ENCODE data around the gene PROM1.

PROM1 gene, protein sequence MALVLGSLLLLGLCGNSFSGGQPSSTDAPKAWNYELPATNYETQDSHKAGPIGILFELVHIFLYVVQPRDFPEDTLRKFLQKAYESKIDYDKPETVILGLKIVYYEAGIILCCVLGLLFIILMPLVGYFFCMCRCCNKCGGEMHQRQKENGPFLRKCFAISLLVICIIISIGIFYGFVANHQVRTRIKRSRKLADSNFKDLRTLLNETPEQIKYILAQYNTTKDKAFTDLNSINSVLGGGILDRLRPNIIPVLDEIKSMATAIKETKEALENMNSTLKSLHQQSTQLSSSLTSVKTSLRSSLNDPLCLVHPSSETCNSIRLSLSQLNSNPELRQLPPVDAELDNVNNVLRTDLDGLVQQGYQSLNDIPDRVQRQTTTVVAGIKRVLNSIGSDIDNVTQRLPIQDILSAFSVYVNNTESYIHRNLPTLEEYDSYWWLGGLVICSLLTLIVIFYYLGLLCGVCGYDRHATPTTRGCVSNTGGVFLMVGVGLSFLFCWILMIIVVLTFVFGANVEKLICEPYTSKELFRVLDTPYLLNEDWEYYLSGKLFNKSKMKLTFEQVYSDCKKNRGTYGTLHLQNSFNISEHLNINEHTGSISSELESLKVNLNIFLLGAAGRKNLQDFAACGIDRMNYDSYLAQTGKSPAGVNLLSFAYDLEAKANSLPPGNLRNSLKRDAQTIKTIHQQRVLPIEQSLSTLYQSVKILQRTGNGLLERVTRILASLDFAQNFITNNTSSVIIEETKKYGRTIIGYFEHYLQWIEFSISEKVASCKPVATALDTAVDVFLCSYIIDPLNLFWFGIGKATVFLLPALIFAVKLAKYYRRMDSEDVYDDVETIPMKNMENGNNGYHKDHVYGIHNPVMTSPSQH

DNA sequence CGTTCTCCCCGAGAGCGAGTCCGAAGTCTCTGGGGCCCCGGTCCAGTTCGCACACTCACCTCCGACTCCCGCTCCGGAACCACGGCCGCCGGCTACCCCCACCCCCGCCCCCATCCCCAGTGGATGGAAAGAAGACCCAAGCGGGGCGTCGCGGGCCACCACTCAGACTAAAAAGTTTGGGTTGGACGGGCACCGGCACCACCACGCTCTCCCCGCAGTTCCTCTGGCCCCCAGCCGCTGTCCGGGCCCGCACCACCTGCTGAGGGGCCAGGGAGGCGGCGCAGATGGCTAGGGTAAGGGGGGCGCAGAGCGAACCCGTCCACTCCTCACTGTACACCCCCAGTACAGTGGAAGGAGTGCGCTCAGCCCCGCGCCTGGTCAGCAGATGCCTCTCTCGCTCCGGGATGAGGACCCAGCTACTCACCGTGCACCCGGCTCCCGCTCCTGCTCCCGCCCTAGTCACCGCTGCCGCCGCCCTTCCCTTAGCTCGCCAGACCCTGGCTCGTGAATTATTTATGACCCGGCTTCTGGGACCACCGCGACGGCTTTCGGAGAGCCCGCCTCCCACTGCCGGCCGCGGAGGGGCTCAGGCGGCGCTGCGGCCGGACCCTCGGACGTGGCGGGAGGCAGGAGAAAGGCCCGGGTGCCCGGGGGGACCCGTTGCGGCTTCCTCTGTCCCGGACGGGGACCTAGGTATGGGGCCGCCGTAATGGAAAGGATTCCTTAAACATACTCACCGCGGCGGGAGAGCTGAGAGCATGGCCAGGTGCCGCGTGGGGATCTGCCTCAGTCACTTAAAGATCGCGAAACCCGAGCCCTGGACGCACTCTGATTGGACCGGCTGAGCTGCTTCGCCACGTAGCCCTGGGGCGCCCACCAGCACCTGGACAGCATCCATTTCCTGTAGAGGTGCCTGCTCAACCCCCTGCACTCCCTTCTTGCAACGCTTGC lies at the start of gene PROM1:
Gene PROM1 (minus strand): TSS at position 783 of the 951 bp plus-strand sequence. CDS start 8,117 bp downstream, outside the sequence.
- DNase-seq (ENCODE audit: low read depth): no peak

DNA sequence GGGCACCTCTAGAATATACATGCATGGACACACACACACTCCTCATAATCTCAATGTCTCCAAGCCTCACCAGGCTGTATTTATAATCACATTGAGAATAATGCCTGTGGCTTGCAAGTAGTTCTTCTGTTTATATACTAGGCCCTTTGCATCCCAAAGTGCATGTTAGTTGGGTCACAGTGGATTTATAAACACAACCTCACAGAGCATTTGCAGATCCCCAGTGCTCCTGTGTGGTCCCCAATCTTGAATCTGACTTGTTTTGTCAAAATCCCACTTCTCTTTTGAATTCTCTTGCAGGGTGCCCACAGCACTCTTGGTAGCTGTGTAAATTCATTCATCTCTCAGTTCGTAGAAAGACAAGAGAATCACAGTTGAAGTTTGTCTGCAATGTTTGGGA lies 49.6 kb upstream of the PROM1 start:
- no peak for DNase-seq (ENCODE audit: low read depth)

DNA sequence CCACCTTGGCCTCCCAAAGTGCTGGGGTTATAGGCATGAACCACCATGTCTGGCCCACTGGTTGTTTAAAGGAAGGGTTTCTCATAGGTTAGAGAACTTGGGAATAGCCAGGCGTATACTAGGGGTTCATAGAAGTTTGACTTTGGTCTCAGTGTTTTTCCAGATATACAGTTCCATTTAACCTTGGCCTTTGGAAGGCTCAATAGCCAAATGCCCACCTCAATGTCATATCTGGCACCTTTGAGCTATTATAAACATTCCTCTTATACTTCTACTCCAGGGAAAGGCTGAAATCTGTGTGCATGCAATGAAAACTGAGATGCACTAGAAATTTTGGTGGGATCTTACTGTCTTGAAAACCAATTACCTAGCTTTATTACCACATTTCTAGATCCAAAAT lies 47.5 kb upstream of the PROM1 start:
- DNase-seq (ENCODE audit: low read depth): no peak

DNA sequence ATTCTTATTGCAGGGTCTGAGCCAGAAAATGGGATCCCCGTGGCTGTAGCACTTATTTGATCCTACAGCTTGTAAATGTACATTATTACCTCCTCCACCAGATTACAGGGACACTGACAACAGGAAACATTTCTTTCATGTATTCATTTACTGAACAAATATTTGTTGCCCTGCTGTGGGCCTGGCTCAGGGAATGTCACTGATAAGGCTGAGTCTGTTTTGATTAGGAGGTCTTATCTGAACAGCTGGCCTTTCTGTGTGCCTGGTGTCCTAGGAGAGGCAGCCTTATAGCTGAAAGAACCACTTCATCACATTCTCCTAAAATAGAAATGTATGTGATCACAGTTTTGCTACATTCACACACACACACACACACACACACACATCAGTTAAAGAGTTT lies 45.5 kb upstream of the PROM1 start:
- no peak for DNase-seq (ENCODE audit: low read depth)

DNA sequence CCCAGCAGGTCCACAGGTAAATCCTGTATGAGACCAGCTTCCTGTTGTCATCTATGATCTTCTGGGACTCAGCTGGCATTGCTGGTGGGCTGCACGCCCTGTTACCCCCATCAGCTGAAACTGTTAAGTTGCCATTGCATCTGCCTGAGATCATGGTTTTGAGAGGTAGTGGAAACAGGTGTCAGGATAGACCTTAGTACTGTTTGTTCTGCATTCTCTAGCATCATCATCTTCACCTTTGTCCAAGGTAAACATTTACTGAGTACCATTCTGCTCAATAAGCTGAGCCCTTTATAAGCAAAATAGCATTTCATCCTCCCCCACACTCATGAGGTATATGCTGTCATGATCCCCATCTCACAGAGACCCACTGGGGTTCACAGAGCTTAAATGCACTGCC lies 42.9 kb upstream of the PROM1 start:
- no peak for DNase-seq (ENCODE audit: low read depth)

DNA sequence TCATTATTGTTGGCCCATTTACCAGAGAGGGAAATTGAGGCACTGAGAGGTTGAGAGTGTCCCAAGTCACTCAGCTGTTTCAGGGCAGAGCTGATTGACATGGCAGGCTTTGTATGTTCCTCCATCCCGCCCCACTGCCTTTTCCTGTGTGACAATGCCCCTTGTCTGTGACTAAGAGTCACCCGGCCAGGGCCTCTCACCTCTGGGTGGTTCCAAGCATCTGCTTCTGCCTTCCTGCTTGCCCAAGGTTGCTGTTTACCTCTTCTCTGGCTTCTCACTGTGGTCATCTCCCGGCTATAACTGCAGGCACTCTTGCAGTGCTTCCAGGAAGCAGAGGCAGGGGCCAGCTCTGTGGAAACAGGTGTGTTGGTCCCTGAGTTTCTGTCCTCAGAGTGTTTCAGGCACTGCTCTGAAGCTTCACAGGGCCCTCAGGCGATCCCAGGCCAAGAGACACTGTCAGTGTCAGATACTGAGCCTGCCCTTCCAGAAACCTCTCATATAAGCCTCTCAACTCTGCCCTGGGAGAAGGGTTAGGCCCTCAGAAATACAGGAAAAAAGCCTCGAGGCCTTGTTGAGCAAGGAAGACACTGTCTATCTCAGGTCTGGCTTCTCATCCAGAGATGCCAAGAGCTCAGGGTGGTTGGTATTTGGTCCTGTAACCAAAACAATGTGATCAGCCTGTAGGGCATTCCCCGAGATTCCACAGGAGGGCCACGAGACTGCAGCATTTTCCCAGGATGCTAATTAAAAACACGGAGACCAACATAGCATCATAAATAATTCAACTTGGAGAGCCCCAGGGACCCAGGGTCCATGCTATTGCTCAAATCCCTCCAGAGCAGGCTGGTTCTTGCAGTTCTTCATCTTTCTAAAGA lies 42.0 kb upstream of the PROM1 start:
- no peak for DNase-seq (ENCODE audit: low read depth)

DNA sequence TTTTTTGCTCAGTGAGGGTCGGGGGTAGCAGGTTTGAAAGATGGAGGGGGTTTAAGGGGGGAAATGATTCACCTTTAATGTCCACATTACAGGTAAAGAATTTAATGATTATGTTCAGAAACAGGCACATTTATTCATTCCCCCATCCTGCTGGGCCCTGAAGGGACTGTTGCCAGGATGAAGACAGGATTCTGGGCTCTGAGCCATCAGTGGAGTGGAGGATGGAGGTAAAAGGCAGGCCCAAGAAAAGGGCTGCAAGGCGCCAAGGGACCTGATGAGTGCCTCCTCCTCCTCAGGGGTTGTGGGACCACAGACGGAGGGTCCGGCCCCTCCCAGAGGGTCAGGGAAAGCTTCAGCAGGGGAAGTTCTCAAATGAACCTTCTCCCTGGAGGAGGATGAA lies 40.4 kb upstream of the PROM1 start:
- no peak for DNase-seq (ENCODE audit: low read depth)

DNA sequence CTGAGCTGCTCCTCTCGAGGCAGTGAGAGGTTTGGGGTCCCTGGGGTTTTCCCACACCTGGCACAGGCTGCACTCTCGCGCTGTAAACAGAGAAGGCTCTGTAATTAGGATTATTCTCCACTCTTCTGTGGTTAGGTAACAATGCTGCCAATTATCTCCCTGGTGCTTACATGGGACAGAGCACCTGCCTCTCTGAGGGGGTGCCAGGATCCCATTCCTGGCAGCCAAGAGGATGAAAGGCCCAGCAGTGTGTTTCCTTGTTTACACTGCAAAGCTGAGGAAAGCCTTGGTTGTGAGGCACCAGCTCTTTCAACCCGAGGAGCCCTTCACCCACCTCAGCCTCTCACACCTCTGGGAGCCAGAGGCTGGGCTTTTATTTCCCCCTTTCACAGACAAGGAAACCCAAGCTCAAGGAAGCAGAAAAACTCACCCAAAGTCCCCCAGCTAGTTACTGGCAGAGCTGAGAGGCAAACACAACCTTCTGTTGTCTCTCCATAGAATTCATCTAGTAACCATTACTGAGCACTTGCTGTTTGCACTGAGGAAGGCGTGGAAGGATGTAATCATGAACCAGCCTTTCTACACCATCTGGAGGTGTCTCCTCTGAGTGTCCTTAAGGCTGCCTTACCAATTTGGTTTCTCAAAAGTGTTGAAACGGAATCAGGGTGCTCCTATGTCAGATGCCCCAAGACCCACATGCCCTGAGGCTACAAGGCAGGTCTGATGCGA lies 39.7 kb upstream of the PROM1 start:
- DNase-seq (ENCODE audit: low read depth): no peak

DNA sequence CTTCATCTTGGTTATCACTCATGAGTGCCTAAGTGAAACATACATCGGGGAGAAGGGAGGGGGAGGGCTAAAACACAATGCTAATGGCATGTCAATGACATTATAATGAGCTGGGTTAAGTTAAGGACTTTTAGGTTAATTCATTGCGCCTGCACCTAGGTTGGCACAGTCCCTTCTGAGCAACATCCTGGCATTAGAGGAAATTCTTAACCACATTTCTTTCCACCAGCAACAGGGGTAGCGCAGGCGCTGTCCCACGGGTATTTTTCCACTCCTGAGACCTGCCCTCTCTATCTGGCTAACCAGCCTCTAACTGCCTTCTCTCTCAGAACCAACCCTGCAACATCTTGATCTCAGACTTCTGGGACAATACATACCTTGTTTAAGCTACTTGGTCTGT lies 39.0 kb upstream of the PROM1 start:
- no peak for DNase-seq (ENCODE audit: low read depth)

DNA sequence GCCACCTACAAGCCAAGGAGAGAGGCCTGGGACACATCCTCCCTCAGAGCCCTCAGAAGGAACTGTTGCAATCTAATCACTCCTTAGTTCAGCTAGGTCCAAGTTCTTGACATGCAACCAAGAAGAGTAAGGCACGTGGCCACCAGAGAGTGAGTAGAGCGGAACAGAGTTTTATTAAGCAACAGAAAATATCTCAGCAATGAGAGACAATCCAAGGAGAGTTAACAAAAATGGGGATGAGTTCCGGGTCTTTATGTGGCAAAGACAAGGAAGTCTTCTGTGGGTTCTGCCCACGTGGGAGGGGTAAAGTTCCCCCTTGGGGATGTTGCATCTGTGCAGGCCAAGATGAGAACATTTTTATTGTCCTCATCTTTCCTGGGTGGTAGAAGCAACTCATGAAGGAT lies 38.5 kb upstream of the PROM1 start:
- no peak for DNase-seq (ENCODE audit: low read depth)

DNA sequence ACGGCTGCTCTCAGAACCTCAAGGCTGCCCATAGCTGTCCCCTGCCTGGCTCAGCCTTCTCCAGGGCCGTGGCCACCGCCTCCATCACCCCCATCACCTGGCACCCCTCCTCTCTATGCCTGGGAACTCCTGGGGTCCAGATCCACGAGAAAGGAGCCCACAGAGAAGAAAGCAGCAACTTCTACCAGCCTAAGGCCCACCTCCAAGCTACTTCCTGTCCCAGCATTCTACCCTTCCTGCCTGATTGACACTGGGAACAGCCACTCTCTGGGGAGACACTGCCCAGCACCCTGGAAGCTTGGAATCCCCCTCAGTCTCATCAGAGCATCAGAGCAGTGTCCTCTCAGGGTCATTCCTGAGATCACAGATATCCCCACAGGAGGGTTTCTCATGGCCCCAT lies 36.9 kb upstream of the PROM1 start:
- no peak for DNase-seq (ENCODE audit: low read depth)

DNA sequence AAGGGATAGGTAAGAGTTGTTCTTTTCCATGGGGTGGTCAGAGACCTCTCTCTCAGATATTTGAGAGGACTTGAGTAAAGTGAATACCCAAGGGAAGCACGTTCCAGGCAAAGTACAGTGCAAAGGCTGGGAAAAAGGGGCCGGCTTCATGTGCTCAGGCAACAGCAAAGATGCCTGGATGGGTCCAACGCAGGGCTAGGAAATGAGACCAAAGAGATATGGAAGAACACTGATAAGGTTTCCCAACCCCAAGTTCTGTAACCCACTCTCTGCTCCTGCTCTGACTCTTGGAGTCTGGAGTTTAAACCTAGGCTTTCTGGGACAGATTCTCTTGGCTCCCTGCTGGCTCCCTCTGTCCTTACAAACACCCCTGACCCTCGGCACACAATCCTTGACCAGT lies 36.2 kb upstream of the PROM1 start:
- DNase-seq (ENCODE audit: low read depth): no peak

DNA sequence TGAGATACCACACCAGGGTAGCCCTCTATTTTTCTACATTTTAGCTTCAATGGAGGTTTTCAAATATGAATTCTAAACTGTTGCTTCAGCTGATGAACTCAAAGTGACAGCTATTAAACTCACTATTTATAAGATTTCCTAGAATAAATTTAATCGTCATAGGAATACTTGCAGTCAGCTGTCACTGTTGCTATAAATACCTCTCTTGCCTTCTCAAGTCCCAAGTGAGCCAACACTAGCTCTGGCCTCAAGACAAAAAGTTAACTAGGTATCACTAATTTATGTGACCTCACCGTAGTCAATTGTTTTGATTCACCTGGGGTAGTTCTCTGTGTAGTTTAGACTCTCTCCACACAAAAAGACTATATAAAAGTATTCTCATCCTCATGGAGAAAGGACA lies 34.3 kb upstream of the PROM1 start:
- DNase-seq (ENCODE audit: low read depth): no peak

DNA sequence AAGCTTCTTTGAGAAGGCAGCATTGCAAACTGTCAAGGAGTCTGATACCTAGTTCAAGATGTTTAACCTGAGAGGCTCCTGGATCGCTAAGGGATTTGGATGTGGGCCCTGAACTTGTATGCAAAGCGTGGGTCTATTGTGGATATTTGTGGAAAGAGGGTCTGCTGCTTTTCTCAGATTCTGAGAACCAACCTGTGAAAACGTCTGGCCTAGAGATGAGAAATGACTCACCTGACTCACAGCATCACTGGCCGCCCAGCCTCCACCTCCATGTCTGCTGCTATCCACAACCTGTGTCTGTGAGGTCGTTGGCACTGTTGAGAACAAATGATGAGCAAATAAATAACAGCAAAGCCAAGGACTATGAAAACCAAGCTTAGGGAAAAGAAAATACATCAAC lies 33.3 kb upstream of the PROM1 start:
- DNase-seq (ENCODE audit: low read depth): no peak

DNA sequence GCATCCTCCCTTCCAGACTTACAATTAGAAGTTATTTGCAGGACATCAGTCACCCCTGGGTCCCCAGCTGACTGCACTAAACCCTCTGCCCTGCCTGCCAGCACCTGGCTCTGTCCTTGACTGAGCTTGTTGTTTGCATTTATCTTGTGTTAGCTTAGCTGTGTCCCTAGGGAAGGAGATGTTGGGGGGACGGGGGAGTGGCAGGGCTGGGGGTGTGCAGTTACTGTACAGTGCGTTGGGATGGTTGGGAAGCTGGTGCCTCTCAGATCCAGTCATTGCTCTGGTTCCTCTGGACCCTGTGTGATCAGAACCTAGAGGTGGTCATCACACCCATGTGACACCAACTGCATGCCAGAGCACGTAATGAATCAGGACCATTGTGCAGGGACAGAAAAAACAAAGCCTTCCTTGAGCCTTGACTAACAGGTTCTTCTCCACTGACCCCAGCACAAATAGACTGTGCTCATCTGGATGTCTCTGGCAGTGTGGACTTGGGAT lies 32.7 kb upstream of the PROM1 start:
- DNase-seq (ENCODE audit: low read depth): no peak

DNA sequence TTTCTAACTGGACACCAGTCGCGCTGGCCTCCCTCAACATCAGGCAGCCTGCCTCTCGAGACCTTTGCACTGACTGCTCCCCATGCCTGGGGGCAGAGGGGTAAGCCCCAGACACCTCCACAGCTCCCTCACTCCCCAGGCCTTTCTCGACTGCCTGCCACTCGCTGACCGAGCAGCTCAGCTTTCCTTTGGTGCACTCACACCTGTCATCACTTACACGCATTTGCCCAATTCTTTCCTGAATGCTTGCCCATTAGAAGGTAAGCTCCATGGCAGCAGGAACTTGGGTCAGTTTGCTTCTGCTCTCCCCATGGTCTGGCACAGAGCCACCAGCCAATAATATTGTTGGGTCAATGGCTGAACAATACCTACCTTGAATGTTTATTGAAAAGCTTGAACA lies 32.2 kb upstream of the PROM1 start:
- DNase-seq (ENCODE audit: low read depth): no peak

DNA sequence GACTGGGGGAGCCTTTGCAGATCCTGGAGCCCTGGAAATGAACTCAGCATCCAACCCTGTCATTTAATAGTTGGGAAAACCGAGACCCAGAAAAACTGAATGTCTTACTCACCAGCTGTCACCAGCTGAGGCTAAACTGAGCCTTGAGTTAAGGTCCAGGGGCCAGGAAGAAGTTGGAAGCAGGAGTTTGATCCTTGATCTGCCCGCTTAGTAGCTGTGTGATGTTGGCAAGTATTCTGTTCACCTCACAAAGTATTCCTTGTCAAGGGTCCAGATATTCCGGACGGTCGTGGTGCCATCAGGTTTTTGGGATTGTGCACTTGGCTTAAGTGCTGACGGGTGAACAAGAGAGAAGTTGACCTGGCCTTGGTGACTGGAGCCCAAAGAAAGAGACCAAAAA lies 30.7 kb upstream of the PROM1 start:
- DNase-seq (ENCODE audit: low read depth): no peak

DNA sequence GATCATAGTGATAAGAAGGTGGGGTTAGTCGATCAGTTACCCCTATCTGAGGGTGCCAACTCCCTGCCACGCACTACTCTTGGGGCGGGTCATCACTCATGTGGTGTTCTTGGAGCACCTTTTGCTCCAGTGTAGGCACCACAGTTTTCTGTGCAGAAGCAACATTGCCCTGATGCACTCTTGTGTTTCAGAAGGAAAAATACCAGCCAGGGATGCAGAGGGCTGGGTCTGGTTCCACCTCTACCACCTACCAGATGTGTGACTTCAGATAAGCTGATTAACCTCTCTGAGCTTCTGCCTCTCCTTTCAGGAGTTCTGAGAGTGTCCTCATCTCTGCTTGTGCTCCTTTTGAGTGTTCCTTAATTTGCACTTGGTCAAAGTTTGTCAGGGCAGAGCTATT lies 29.9 kb upstream of the PROM1 start:
- no peak for DNase-seq (ENCODE audit: low read depth)

DNA sequence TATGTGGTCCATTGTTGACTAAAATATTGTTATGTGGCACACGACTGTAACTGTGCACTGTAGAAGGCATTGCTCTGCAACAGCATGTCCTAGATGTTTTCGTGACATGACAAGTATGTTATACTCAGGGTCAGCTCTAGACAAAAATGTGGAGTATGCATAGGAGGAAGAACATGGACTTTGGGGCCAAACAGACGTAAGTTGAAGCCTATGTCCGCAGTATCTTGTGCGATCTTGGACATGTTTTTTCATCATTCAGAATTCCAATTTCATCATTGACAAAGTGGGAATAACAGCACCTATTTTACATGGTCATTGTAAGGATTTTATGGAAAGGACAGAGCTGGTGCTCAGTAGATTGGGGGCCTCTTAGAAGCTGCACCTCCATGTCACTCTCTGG lies 27.7 kb upstream of the PROM1 start:
- no peak for DNase-seq (ENCODE audit: low read depth)

DNA sequence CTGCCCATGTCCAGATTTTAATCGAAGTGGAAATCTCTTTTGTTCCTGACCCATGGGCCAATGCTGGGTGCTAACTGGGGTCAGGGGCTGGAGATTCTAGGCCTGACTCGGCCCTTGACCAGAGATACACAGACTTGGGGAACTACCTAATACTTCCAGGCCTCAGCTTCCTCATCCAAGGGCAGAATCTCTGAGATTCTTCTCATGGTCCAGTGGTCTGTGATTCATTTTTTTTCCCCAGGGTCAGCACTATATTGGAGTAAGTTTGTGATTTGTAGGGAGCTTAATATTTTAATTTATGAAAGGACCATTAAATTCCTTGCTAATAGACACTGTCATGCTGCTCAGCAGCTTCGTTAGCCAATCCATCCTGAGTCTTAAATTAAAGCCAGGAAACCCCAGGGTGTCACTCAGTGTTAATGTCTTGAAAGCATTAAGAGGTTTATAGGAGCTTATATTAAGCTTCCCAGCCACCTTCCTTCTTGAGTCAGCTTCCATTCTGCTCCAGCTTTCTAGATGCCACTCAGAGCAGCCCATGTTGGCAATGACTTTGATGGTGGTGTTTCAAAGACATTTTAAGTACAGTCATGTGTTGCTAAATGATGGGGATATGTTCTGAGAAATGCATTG lies 27.0 kb upstream of the PROM1 start:
- no peak for DNase-seq (ENCODE audit: low read depth)
